Panc1 (cell line): Measurements from ENCODE around the gene ZFP62. TPM values are rescaled to one million over a fixed set of nuclear protein-coding genes. Genes with fewer than 3 reads are reported as not detected.

Experiments
- ATAC-seq: fragments of 200-7000 bp; cut with Tn5 transposase; 2 replicates; pipeline ENCODE4 v1.9.1; 2020; ENCODE audit warnings: mild to moderate bottlenecking, moderate library complexity
- BruUV-seq: library from RNA; stranded (reverse); fragments of 400-500 nt; replicated peaks from 2 replicates; lab custom pipeline; 2021; lab: Mats Ljungman, UMichigan
- CTCF ChIA-PET: fragments of 300-600 bp; sonication (Branson Sonifier 250); formaldehyde crosslinking; loops from one replicate; lab custom pipeline; 2022; ENCODE audit warnings: antibody characterized with exemption; lab: Charles Lee
- POLR2A ChIA-PET: fragments of 300-600 bp; sonication (Branson Sonifier 250); formaldehyde crosslinking; loops from one replicate; lab custom pipeline; 2022; ENCODE audit warnings: antibody characterized with exemption; lab: Charles Lee
- DNase-seq: peaks from one replicate; pipeline ENCODE4 v3.0.0-alpha.2; 2010; ENCODE audit warnings: low read depth, low spot score
- H3K27ac ChIP-seq: 2 replicates; pipeline ENCODE4 v1.5.1; 2011; ENCODE audit warnings: mild to moderate bottlenecking, low read length, inconsistent platforms
- H3K27me3 ChIP-seq: fragments of 200-500 bp; sonication (Bioruptor generic); 2 replicates; pipeline ENCODE4 v1.6.0; 2014; ENCODE audit warnings: low read length, inconsistent platforms; ENCODE audit not compliant: control insufficient read depth, insufficient read depth
- H3K36me3 ChIP-seq: fragments of 200-500 bp; sonication (Bioruptor generic); 2 replicates; pipeline ENCODE4 v1.5.1; 2014; ENCODE audit warnings: inconsistent platforms, mild to moderate bottlenecking, low read length, moderate library complexity; ENCODE audit not compliant: control insufficient read depth, insufficient read depth
- H3K4me1 ChIP-seq: 2 replicates; pipeline ENCODE4 v1.5.1; 2011; ENCODE audit warnings: inconsistent platforms, mild to moderate bottlenecking, low read length, moderate library complexity; ENCODE audit not compliant: control insufficient read depth, insufficient read depth
- H3K4me3 ChIP-seq, 2 experiments: 2 replicates each; pipeline ENCODE4 v1.5.1; 2011 to 2012; ENCODE audit warnings: low read depth in 2 of 2, low read length in 2 of 2, mild to moderate bottlenecking in 2 of 2, inconsistent platforms in 1 of 2, moderate library complexity in 1 of 2
- H3K9me3 ChIP-seq: fragments of 200-500 bp; sonication (Bioruptor generic); 2 replicates; pipeline ENCODE4 v1.5.1; 2014; ENCODE audit warnings: low read depth, mild to moderate bottlenecking, inconsistent platforms, low read length, moderate library complexity; ENCODE audit not compliant: control insufficient read depth, insufficient read depth
- CTCF ChIP-seq: fragments of 450-650 bp; IDR thresholded peaks from 2 replicates; pipeline ENCODE4 v1.5.1; 2017; ENCODE audit warnings: mild to moderate bottlenecking
- POLR2AphosphoS5 ChIP-seq: IDR thresholded peaks from 2 replicates; pipeline ENCODE4 v1.6.1; 2012; ENCODE audit warnings: mild to moderate bottlenecking, low read depth, low read length, moderate library complexity
- REST ChIP-seq, 2 experiments: IDR thresholded peaks; 2 replicates each; pipeline ENCODE4 v1.6.1; 2011 to 2012; ENCODE audit warnings: low read depth in 2 of 2, control low read depth in 1 of 2, low read length in 1 of 2, mild to moderate bottlenecking in 1 of 2, moderate library complexity in 1 of 2; ENCODE audit not compliant: insufficient read depth in 1 of 2
- SIN3A ChIP-seq: IDR thresholded peaks from 2 replicates; pipeline ENCODE4 v1.6.1; 2012; ENCODE audit warnings: low read depth, mild to moderate bottlenecking, low read length, moderate library complexity, borderline replicate concordance; ENCODE audit not compliant: insufficient read depth
- TCF7L2 ChIP-seq: IDR thresholded peaks from 2 replicates; pipeline ENCODE4 v1.6.1; 2011; ENCODE audit warnings: mild to moderate bottlenecking, low read depth, low read length, inconsistent platforms
- in situ Hi-C: cut with HindIII; loops from 2 replicates; pipeline ENCODE4 v1.10.0; 2016; ENCODE audit warnings: low sequenced_read_pairs, low pct_unique_long_range_greater_than_20kb
- intact Hi-C: fragments of 100-400 bp; cut with micrococcal nuclease; formaldehyde crosslinking; loops from one replicate; pipeline ENCODE4 v1.10.0; 2022; ENCODE audit not compliant: unreplicated experiment
- total RNA-seq: library from RNA; stranded (reverse); gene quantifications from one replicate; pipeline ENCODE4 v1.2.1, GENCODE V29; 2021; ENCODE audit not compliant: unreplicated experiment

ZFP62 gene
- total RNA-seq, 1 experiment from 2014 or later: 17.8 TPM

DNA sequence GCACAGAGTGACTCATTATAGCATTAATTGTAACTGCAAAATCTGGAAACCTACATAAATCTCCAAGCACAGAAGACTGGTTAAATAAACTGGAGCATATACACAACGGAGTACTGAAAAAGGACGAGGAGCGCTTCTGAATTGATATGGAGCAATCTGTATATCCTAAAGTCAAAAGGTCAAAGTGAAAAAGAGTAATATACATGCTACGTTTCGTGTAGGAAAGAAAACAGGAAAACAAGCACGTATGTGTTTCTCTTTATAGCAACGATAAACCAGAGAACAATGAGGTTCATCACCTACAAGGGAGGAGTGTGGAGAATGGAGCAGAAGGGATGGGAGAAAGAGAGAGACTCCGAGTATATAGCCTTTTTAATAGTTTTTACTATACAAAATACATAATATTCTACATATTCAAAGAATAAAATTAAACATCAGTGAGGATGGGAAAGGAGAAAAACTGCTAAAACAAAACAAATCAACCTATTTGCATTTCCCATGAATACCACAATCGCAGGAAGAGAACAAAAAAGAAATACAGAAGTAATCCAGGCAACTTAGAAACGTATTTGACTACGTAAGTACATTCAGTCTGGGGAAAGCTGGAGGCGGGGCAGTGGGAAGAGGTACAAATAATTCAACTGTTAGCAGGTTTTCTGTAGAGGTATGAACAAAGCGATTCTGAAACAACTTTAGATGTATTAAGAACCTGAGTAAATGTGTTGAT is 7.8 kb downstream of the ZFP62 start:
- no peak overlapping the region for H3K27ac ChIP-seq
- in situ Hi-C loops: no loop called here
- intact Hi-C loops: no loop called here
- TF ChIP-seq CTCF: no peak
- TF ChIP-seq REST (IDR thresholded peaks at IDR 0.05; ENCODE audit: insufficient read depth in 1 of 2, low read depth in 2 of 2, low read length in 1 of 2): no peak
- TF ChIP-seq POLR2AphosphoS5: no peak
- no peak for TF ChIP-seq TCF7L2
- no peak for TF ChIP-seq SIN3A
- peaks cover 67% of the 10 kb centered on the region for H3K9me3 ChIP-seq
- no TSS peak for BruUV-seq
- no peak overlapping the region for H3K4me3 ChIP-seq
- no peak for DNase-seq
- no peak for ATAC-seq
- H3K4me1 ChIP-seq: no peaks in the 10 kb centered on the region
- H3K36me3 ChIP-seq: peaks cover 5% of the 10 kb centered on the region; the same call in 1 of the 2 replicates
- no peaks in the 10 kb centered on the region for H3K27me3 ChIP-seq
- POLR2A ChIA-PET: no interaction called here
- CTCF ChIA-PET: interaction anchor here (0.7 kb wide), 3 partner anchors 13 to 233 kb away, joined by 6 to 10 read pairs (median 6); no protein-coding TSS in a partner anchor

DNA sequence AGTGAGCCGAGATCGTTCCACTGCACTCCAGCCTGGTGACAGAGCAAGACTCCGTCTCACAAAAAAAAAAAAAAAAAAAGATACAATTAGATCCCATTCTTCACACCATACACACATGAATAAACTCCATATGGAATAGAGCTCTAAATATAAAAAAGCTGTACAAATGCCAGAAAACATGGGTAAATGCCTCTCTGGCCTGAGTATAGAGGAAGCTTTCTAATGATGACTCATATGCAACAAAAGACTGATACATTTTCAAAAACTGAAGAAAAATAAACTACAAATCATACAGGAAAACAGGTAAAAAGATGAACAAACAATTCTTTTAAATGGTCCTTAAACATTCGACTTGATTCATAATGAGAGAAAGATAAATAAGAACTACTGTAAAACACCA is 8.6 kb downstream of the ZFP62 start:
- ATAC-seq (no peak), DNase-seq (no peak)
- Histone ChIP-seq H3K9me3 (peaks cover 74% of the 10 kb centered on the region), H3K4me3 (no peak overlapping the region), H3K36me3 (peaks cover 5% of the 10 kb centered on the region; the same call in 1 of the 2 replicates), H3K27me3 (no peaks in the 10 kb centered on the region), H3K27ac (no peak overlapping the region), H3K4me1 (no peaks in the 10 kb centered on the region)
- in situ Hi-C loops (no loop called here), intact Hi-C loops (no loop called here)
- no TSS peak for BruUV-seq
- POLR2A ChIA-PET: interaction anchor here (0.6 to 0.7 kb wide), 2 partner anchors 212 to 519 kb away, joined by 3 to 11 read pairs; no protein-coding TSS in a partner anchor
- CTCF ChIA-PET: interaction anchor here (0.7 kb wide), 3 partner anchors 12 to 234 kb away, joined by 6 to 10 read pairs (median 6); no protein-coding TSS in a partner anchor
- TF ChIP-seq CTCF: no peak
- TF ChIP-seq TCF7L2: no peak
- TF ChIP-seq REST (IDR thresholded peaks at IDR 0.05; ENCODE audit: insufficient read depth in 1 of 2, low read depth in 2 of 2, low read length in 1 of 2): no peak
- TF ChIP-seq SIN3A: no peak
- TF ChIP-seq POLR2AphosphoS5: no peak
